Amygdala (tissue), 56 donors: Measurements from ENCODE around the gene ARL16.
A peak's percentile ranks its signal among the peaks of the same experiment; 100 is the strongest.

Experiments
- DNase-seq, 56 donors: peaks; one replicate each; lab custom pipeline; 2025; lab: John Stamatoyannopoulos, UW

ARL16 gene

GRCh38 chr17:81713004-81713555 lies 29.5 kb upstream of the ARL16 start:
- peak in 6 of 56 donors; percentile 5 to 25 (median 14) for DNase-seq

GRCh38 chr17:81712468-81713003 lies 28.9 kb upstream of the ARL16 start:
- peak in 6 of 56 donors; percentile 42 to 58 (median 46) for DNase-seq

- peak in 42 of 56 donors; percentile 11 to 84 (median 60) for DNase-seq
Measured at GRCh38 chr17:81711814-81712467, 28.3 kb upstream of the ARL16 start, which contains the start of gene SLC25A10. Gene SLC25A10 (plus strand): TSS chr17:81712284. CDS start chr17:81712427, 143 bp downstream.

- no peak for DNase-seq
Measured at GRCh38 chr17:81710514-81711308, 27.1 kb upstream of the ARL16 start.

GRCh38 chr17:81708739-81709185 lies 25.2 kb upstream of the ARL16 start:
- DNase-seq: no peak

GRCh38 chr17:81707725-81708646 lies 24.4 kb upstream of the ARL16 start:
- DNase-seq: no peak

GRCh38 chr17:81706757-81707624 lies 23.4 kb upstream of the ARL16 start:
- no peak for DNase-seq

- DNase-seq: no peak
Measured at GRCh38 chr17:81706232-81706611, 22.6 kb upstream of the ARL16 start.

- DNase-seq: no peak
Measured at GRCh38 chr17:81705518-81706231, 22.1 kb upstream of the ARL16 start.

GRCh38 chr17:81703747-81704654 lies 20.4 kb upstream of the ARL16 start:
- DNase-seq: no peak

- peak; percentile 61 to 97 (median 90) for DNase-seq
Measured at GRCh38 chr17:81702934-81703746, 19.5 kb upstream of the ARL16 start, which contains the start of gene MRPL12. Gene MRPL12 (plus strand): TSS chr17:81703367. CDS start chr17:81703502, 135 bp downstream.

GRCh38 chr17:81701288-81702071 lies 17.9 kb upstream of the ARL16 start:
- DNase-seq: no peak

- no peak for DNase-seq
Measured at GRCh38 chr17:81700353-81701287, 17.0 kb upstream of the ARL16 start.

- no peak for DNase-seq
Measured at GRCh38 chr17:81697261-81698044, 13.9 kb upstream of the ARL16 start.
